ENCODE measurements around the gene DHX16.
"Not testable (repeated sequence)": the region's sequence is repeated elsewhere in the genome, so short reads cannot be mapped to it uniquely, and the experiment has no call there.

Gene DHX16

GRCh38 chr6:30672445-30673253 is at the start of gene DHX16:
TSS of gene DHX16 (minus strand) at chr6:30673006. CDS start at chr6:30672841, 165 bp downstream.
- Histone ChIP-seq H3K9me3 (ENCODE audit: low read length) (no peaks in the 10 kb centered on the region), H3K4me3 (ENCODE audit: low read length) (peak within 1 kb of the TSS; percentile 83), H3K27me3 (ENCODE audit: insufficient read depth, low read length) (no peaks in the 10 kb centered on the region), H2AFZ (ENCODE audit: low read depth, low read length) (peak within 1 kb of the TSS; percentile 7), H3K4me1 (ENCODE audit: insufficient read depth, low read length) (peaks cover 7% of the 10 kb centered on the region), H3K36me3 (ENCODE audit: insufficient read depth, low read length) (peaks cover 37% of the 10 kb centered on the region)

- not testable (repeated sequence) for H2AFZ ChIP-seq (ENCODE audit: low read depth, low read length); H3K27me3 ChIP-seq (ENCODE audit: insufficient read depth, low read length); H3K9me3 ChIP-seq (ENCODE audit: low read length)
- H3K4me1 ChIP-seq (ENCODE audit: insufficient read depth, low read length), result peaks cover 22% of the 10 kb centered on the region
- H3K36me3 ChIP-seq (ENCODE audit: insufficient read depth, low read length), result peaks cover 46% of the 10 kb centered on the region
- H3K4me3 ChIP-seq (ENCODE audit: low read length), result peak overlapping the region; percentile 87
Observed at GRCh38 chr6:30722025-30722279, 49.1 kb upstream of the DHX16 start.

GRCh38 chr6:30721198-30722024 is 48.6 kb upstream of the DHX16 start:
- peaks cover 46% of the 10 kb centered on the region for H3K36me3 ChIP-seq (ENCODE audit: insufficient read depth, low read length)
- H3K27me3 ChIP-seq (ENCODE audit: insufficient read depth, low read length), result no peaks in the 10 kb centered on the region
- H3K4me3 ChIP-seq (ENCODE audit: low read length), result peak overlapping the region; percentile 87
- H2AFZ ChIP-seq (ENCODE audit: low read depth, low read length), result no peak overlapping the region
- H3K9me3 ChIP-seq (ENCODE audit: low read length), result no peaks in the 10 kb centered on the region
- peaks cover 25% of the 10 kb centered on the region for H3K4me1 ChIP-seq (ENCODE audit: insufficient read depth, low read length)

- H3K4me1 ChIP-seq (ENCODE audit: insufficient read depth, low read length), result peaks cover 27% of the 10 kb centered on the region
- no peaks in the 10 kb centered on the region for H3K27me3 ChIP-seq (ENCODE audit: insufficient read depth, low read length)
- no peak overlapping the region for H2AFZ ChIP-seq (ENCODE audit: low read depth, low read length)
- H3K36me3 ChIP-seq (ENCODE audit: insufficient read depth, low read length), result peaks cover 43% of the 10 kb centered on the region
- peak overlapping the region; percentile 87 for H3K4me3 ChIP-seq (ENCODE audit: low read length)
- no peaks in the 10 kb centered on the region for H3K9me3 ChIP-seq (ENCODE audit: low read length)
Observed at GRCh38 chr6:30720738-30721197, 48.0 kb upstream of the DHX16 start.

- H2AFZ ChIP-seq (ENCODE audit: low read depth, low read length), result no peak within 1 kb of the TSS
- peaks cover 37% of the 10 kb centered on the region for H3K36me3 ChIP-seq (ENCODE audit: insufficient read depth, low read length)
- H3K4me3 ChIP-seq (ENCODE audit: low read length), result peak within 1 kb of the TSS; percentile 87
- H3K9me3 ChIP-seq (ENCODE audit: low read length), result no peaks in the 10 kb centered on the region
- H3K4me1 ChIP-seq (ENCODE audit: insufficient read depth, low read length), result peaks cover 27% of the 10 kb centered on the region
- H3K27me3 ChIP-seq (ENCODE audit: insufficient read depth, low read length), result no peaks in the 10 kb centered on the region
Observed at GRCh38 chr6:30719791-30720737, 47.3 kb upstream of the DHX16 start, which contains the start of gene TUBB. TSS of gene TUBB (plus strand) at chr6:30720352. CDS start at chr6:30720507, 155 bp downstream.

GRCh38 chr6:30719356-30719755 is 46.5 kb upstream of the DHX16 start:
- Histone ChIP-seq H2AFZ (ENCODE audit: low read depth, low read length) (no peak overlapping the region), H3K9me3 (ENCODE audit: low read length) (no peaks in the 10 kb centered on the region), H3K4me3 (ENCODE audit: low read length) (peak overlapping the region; percentile 87), H3K4me1 (ENCODE audit: insufficient read depth, low read length) (peaks cover 27% of the 10 kb centered on the region), H3K36me3 (ENCODE audit: insufficient read depth, low read length) (peaks cover 36% of the 10 kb centered on the region), H3K27me3 (ENCODE audit: insufficient read depth, low read length) (no peaks in the 10 kb centered on the region)

- peaks cover 36% of the 10 kb centered on the region for H3K36me3 ChIP-seq (ENCODE audit: insufficient read depth, low read length)
- not testable (repeated sequence) for H3K9me3 ChIP-seq (ENCODE audit: low read length); H3K27me3 ChIP-seq (ENCODE audit: insufficient read depth, low read length); H2AFZ ChIP-seq (ENCODE audit: low read depth, low read length)
- H3K4me1 ChIP-seq (ENCODE audit: insufficient read depth, low read length), result peaks cover 17% of the 10 kb centered on the region
- H3K4me3 ChIP-seq (ENCODE audit: low read length), result peak overlapping the region; percentile 68
Observed at GRCh38 chr6:30717845-30718720, 45.3 kb upstream of the DHX16 start.

GRCh38 chr6:30717129-30717844 is 44.5 kb upstream of the DHX16 start, which contains the start of gene MDC1:
TSS of gene MDC1 (minus strand) at chr6:30717281. CDS start at chr6:30715175, 2,106 bp downstream.
- peak within 1 kb of the TSS; percentile 68 for H3K4me3 ChIP-seq (ENCODE audit: low read length)
- H2AFZ ChIP-seq (ENCODE audit: low read depth, low read length), result peak within 1 kb of the TSS; percentile 32
- H3K4me1 ChIP-seq (ENCODE audit: insufficient read depth, low read length), result peaks cover 11% of the 10 kb centered on the region
- no peaks in the 10 kb centered on the region for H3K9me3 ChIP-seq (ENCODE audit: low read length)
- H3K27me3 ChIP-seq (ENCODE audit: insufficient read depth, low read length), result no peaks in the 10 kb centered on the region
- H3K36me3 ChIP-seq (ENCODE audit: insufficient read depth, low read length), result peaks cover 36% of the 10 kb centered on the region

- H3K27me3 ChIP-seq (ENCODE audit: insufficient read depth, low read length), result no peaks in the 10 kb centered on the region
- H2AFZ ChIP-seq (ENCODE audit: low read depth, low read length), result peak overlapping the region; percentile 32
- H3K9me3 ChIP-seq (ENCODE audit: low read length), result no peaks in the 10 kb centered on the region
- peak overlapping the region; percentile 68 for H3K4me3 ChIP-seq (ENCODE audit: low read length)
- H3K36me3 ChIP-seq (ENCODE audit: insufficient read depth, low read length), result peaks cover 37% of the 10 kb centered on the region
- H3K4me1 ChIP-seq (ENCODE audit: insufficient read depth, low read length), result peaks cover 10% of the 10 kb centered on the region
Observed at GRCh38 chr6:30716879-30717128, 44.0 kb upstream of the DHX16 start.

GRCh38 chr6:30714263-30714662 is 41.5 kb upstream of the DHX16 start:
- Histone ChIP-seq H3K36me3 (ENCODE audit: insufficient read depth, low read length) (peaks cover 50% of the 10 kb centered on the region), H3K4me3 (ENCODE audit: low read length) (no peak overlapping the region), H3K4me1 (ENCODE audit: insufficient read depth, low read length) (peaks cover 10% of the 10 kb centered on the region), H3K9me3 (ENCODE audit: low read length) (no peaks in the 10 kb centered on the region), H2AFZ (ENCODE audit: low read depth, low read length) (no peak overlapping the region), H3K27me3 (ENCODE audit: insufficient read depth, low read length) (no peaks in the 10 kb centered on the region)

- H3K36me3 ChIP-seq (ENCODE audit: insufficient read depth, low read length), result peaks cover 63% of the 10 kb centered on the region
- no peak overlapping the region for H2AFZ ChIP-seq (ENCODE audit: low read depth, low read length)
- no peaks in the 10 kb centered on the region for H3K27me3 ChIP-seq (ENCODE audit: insufficient read depth, low read length)
- no peaks in the 10 kb centered on the region for H3K9me3 ChIP-seq (ENCODE audit: low read length)
- H3K4me1 ChIP-seq (ENCODE audit: insufficient read depth, low read length), result peaks cover 5% of the 10 kb centered on the region
- no peak overlapping the region for H3K4me3 ChIP-seq (ENCODE audit: low read length)
Observed at GRCh38 chr6:30712441-30712945, 39.7 kb upstream of the DHX16 start.

Data from neuron (in vitro differentiated cells).